Stimulated activated naive CD4-positive, alpha-beta T cell (primary cell): ENCODE data around the gene MTMR8.
"Not testable (repeated sequence)": the region's sequence is repeated elsewhere in the genome, so short reads cannot be mapped to it uniquely, and the experiment has no call there.

Experiments used
- DNase-seq, 6 experiments: peaks; one replicate each; lab custom pipeline; 2025; lab: John Stamatoyannopoulos, UW

Gene MTMR8

DNA sequence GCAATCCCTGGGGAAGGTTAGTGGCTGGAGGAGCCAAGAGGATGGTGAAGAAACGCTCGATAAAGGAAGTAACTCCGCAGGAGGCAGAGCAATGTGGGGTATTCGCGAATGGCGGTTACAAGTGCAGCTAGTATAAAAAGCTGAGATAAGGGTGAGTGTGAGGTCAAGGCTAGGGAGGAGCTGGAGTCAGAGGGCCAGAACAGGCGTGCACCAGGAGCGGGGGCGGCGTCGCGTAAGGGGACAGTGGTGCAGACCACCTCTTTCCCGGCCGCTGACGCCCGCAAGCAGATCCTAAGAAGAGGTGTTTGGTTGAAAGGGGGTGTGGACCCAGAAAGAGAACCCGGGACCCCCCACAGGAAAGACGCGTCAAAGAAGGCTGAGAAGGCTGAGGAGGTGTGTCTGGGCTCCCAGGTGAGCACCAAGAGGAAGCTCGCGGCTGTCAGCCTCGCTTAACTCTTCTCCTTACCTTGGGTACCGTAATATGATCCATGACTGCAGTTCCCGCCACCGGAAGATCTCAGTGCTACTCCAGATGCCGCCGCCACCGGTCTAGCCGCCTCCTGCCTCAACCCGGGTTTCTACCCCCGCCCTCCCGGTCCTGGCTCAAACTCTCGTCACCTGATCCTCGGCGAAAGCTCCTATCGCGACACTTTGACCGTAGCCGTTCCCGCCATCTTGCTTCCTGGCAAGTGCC is at the start of gene MTMR8:
TSS of gene MTMR8 (minus strand) at position 579 of the 694 bp plus-strand sequence. CDS start at position 490, 89 bp downstream.
- peak; percentile 70 to 79 (median 72) for DNase-seq

DNA sequence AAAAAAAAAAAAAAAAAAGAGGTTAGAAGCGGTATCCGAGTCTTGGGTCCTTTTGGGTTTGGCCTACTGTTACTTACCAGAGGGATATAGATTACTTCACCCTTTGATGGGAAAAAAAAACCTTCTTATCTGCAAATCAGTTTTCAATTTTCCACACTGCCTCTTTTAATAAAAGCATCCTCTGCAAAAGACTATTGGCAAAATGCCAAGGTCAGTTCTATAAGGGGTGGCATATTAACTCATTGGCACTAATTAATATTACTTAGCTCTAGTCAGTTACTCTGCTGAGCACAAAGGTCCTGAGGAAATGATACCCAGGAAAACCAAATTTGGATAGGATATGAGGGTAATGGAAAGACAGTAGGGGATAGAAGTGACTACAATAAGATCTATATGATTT is 44.3 kb upstream of the MTMR8 start:
- no peak for DNase-seq

DNA sequence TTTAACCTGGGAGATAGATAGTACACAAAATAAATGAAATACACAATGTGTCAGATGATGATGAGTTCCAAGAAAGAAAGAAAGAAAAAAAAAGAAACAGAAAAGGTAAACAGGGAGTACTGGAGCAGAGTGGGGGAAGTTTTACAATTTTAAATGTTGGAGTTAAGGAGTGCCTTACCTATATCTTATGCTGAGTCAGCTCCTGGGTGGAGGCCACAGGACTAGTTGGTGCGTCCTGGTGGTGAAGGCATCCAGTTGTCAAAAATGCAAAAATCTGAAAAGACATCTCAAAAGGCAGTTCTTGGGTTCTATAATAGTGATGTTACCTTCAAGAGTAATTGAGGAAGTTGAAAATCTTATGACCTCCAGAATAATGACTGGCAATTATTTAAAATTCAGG is 42.4 kb upstream of the MTMR8 start:
- DNase-seq: no peak

DNA sequence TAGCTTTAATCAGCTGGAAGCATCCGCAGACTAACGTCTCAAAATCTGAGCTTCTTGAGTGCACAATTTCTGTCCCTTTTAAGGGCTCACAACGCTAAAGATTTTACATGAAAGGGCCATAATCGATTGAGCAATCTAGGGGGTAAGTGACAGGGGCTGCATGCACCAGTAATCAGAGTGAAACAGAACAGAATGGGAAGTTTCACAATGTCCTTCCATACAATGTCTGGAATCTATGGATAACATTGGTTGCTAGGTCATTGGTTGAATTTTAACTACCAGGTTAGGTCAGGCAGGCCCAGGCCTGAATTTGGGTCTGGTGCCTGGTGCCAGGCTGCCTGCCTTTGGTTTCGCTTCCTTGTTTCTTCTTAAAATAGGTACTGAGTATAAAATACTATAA is 42.0 kb upstream of the MTMR8 start:
- DNase-seq: no peak

DNA sequence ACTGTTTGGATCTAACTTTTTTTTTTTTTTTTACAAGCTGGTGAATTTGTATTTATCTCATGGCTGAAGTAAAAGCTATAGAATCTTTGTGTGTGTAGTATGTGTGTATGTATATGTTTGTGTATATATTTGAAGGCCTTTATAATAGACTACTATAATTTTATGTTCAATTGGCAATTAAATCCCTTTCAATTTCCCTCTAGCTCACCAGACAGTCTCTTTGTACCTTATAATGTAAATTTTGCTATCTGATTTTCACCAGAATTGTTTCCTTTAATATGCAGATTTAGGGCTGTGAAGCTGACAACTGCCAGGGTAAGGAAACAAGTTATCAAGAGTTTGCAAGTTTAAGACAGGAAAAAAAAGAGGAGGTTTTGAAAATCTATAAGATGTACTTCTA is 33.1 kb upstream of the MTMR8 start:
- DNase-seq: no peak

DNA sequence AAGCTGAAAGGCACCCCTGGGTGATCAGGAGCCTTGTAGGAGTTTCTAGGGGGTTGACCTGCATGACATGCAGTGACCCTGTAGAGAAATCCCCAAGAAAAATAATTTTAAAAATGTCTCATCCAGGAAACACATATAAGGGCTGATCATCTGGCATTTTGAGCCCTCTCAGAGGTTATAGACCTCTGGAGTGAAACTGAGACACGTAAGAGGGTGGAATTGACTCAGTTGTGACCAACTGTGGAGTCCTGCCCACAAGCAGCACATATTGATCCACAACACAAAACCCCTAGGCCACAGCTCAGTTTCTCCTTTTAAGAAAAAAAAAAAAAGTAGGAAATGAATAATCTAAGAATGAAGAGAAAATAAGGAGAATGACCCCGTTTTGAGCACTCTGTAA is 32.5 kb upstream of the MTMR8 start:
- no peak for DNase-seq

DNA sequence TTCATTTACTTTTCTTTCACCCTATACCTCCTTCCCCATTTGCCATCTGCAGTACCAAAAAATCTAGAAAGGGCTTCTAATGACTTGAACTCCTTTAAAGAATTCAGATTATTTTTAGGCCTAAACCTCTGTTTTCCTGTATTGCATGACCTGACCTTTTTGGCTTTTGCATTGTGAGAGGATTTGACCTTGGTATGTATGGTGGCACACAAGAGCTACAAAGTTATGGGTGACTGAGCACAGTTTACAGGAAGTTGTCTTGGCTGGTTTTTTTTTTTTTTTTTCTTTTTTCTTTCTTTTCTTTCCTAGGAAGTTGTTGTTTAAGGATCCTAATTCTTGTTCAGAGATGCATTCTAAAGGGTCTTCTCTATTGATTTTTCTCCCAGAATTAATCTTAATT is 32.0 kb upstream of the MTMR8 start:
- no peak for DNase-seq

DNA sequence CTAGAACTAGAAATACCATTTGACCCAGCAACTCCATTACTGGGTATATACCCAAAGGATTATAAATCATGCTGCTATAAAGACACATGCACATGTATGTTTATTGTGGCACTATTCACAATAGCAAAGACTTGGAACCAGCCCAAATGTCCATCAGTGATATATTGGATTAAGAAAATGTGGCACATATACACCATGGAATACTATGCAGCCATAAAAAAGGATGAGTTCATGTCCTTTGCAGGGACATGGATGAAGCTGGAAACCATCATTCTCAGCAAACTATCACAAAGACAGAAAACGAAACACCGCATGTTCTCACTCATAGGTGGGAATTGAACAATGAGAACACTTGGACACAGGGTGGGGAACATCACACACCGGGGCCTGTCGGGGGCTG is 14.5 kb upstream of the MTMR8 start:
- not testable (repeated sequence) for DNase-seq

DNA sequence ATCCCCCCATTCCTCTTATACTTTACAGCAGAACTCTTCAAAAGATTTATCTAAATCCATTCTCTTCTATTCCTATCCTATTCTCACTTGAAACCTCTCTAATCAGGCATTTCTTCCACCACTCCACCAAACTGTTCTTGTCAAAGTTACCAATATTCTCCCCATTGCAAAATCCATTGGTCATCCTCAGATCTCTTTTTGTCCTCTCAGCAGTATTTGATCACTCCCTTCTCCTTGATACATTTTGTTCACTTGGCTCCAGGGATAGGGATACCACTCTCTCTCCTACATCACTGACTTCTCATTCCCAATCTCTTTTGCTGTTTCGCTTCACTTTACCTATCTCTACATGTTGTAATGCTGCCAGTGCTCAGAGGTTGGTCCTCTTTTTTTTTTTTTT is 2.8 kb upstream of the MTMR8 start:
- DNase-seq: no peak

DNA sequence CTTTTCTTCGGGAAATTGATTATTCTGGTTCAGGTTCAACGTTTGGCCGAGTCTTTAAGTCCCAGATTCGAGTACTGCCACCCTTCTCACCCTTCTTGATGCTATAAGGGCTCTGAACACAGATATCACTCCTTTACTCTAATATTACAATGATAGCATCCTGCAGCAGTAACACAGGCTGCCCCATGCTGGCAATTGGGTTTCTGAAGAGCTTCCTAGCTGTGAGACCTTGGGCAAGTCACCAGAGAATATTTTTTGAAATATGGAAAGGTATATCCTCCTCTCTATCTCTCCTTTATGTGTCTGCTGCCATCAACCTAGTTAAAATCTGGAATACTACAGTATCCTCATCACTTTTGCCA is 297 bp upstream of the MTMR8 start:
- DNase-seq: no peak

DNA sequence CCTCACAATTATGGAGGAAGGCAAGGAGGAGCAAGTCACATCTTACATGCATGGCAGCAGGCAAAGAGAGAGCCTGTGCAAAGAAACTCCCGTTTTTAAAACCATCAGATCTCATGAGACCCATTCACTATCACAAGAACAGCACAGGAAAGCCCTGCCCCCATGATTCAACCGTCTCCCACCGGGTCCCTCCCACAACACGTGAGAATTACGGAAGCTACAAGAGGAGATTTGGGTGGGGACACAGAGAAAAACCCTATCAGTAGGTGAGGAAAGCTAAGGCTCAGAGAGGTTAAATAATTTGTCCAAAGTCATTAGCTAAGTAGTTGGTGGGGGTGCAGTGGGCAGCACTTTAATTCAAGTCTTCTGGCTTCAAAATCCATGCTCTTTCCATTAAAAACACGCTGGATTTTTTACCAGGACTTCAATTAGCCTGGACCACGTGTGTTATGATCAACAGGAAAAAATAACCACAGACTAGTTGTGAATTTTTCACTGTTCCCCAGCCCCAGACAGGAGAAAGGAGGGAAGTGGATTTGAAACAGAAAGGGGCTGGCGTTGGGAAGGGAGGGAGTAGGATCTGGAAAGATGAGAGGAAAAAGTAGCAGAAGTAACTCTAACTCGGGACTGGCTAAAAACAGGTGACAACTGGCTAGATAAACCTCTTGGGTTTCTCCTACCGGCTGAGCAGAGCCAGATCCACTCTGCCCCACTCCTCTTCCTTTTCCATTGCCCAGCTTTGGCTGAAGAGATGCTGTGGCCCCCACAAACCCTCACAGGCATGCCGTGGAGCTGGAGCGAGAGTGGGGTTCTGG is 986 bp downstream of the MTMR8 start:
- DNase-seq: no peak

DNA sequence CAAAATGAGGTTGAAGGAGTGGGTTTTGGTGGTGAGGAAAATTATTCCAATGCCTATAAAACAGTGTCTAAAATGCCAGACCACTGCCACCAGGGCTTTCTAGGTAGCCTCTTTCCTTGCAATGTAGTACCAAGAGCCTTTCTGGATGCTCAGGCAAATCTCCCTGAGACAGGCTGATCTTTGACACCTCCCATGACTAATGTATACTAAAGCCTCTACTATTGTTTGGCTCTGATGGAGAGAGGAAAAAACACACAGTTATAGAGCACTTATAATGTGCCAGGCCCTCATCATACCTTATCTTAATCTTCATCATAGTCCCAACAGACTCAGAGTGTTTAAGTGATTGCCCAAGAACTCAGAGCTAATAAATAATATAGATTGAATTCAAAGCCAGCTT is 5.8 kb downstream of the MTMR8 start:
- no peak for DNase-seq

DNA sequence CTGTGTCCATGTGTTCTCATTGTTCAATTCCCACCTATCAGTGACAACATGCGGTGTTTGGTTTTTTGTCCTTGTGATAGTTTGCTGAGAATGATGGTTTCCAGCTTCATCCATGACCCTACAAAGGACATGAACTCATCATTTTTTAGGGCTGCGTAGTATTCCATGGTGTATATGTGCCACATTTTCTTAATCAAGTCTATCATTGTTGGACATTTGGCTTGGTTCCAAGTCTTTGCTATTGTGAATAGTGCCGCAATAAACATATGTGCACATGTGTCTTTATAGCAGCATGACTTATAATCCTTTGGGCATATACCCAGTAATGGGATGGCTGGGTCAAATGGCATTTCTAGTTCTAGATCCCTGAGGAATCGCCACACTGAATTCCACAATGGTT is 14.5 kb downstream of the MTMR8 start:
- DNase-seq: not testable (repeated sequence)

DNA sequence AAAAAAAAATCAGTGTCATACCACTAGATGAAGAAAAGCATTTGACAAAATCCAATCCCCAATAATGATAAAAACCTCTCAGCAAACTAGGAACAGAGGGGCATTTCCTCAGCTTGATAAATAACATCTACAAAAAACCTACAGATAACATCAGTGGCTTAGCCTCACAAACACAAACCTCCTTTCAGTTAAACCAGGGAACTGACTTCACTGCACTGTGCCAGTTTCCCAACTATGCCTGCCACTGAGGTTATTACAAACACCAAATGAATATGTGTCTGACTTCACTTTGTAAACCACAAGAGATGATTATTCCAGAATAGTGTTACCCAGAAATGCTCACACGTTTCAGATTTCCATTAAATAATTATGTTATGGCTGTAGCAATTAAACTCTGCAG is 15.3 kb downstream of the MTMR8 start:
- no peak for DNase-seq

DNA sequence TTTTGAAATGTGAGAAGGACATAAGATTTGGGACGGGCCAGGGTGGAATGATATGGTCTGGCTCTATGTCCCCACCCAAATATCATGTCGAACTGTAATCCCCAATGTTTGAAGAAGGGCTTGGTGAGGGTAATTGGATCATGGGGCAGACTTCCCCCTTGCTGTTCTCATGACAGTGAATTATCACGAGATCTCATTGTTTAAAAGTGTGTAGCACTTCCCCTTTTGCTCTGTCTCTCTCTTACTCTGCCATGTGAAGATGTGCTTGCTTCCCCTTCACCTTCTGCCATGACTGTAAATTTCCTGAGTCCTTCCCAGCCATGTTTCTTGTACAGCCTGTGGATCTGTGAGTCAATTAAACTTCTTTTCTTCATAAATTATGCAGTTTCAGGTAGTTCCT is 17.5 kb downstream of the MTMR8 start:
- no peak for DNase-seq

DNA sequence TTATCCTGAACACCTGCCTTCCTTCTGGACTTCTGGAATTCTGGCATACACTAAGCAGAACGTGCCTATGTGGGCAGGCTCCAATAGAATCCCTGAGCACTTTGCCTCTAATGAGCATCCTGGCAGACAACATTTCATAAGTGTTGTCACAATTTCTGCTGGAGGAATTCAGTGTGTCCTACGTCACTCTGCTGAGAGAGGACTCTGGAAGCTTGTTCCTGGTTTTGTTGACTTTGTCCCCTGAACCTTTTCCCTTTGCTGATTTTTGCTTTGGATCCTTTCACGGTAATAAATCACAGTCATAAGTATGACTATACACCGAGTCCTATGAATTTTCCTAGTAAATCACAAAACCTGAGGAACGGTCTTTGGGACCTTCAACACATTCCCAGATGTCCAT is 43.2 kb downstream of the MTMR8 start:
- no peak for DNase-seq

DNA sequence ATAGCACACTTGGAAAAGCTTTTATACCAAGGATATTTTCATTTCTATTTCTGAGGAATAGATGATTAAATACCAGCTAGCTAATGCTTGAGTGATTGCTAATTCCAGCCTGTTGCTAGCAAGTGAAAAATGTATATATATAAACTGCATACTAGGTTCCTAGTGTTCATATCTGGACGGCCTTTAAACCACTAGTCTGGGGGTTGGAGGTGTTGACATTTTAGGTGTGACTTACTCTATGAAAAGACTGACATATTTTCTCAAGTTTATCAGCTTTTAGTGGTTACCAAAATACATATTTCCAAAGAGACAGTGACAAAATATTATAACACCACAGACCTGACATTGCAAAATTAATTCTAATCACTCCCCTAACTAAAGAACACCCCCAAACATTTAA is 44.7 kb downstream of the MTMR8 start:
- DNase-seq: no peak

DNA sequence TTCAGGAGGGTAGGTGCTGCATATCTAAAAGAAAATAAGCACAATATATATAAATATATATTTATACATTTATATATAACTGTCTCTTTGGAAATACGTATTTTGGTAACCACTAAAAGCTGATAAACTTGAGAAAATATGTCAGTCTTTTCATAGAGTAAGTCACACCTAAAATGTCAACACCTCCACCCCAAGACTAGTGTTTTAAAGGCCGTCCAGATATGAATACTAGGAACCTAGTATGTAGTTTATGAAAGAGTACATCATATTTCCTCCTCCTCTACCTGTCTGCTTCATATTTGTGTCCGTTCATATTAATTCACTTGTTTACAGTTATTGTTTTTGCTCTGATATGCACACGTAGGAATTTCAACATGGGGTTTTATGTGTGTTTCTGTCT is 45.2 kb downstream of the MTMR8 start:
- no peak for DNase-seq

DNA sequence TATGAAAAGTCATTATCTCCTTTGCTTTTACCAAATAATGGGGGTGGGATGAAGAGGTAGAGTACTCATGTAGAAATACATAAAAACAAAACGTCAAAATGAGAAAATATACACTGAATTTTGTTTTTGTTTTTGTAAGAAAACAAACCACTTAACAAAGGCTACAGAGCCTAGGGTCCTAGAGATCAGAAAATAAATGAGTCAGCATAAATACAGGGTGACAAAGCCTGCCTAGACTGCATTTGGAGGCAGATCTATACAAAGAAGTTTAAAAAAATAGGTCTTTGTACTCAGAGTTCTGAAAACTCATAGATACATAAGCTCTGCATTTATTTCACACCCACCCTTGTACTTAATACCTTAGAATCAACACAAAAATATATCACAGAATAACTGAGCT is 52.4 kb downstream of the MTMR8 start:
- no peak for DNase-seq

DNA sequence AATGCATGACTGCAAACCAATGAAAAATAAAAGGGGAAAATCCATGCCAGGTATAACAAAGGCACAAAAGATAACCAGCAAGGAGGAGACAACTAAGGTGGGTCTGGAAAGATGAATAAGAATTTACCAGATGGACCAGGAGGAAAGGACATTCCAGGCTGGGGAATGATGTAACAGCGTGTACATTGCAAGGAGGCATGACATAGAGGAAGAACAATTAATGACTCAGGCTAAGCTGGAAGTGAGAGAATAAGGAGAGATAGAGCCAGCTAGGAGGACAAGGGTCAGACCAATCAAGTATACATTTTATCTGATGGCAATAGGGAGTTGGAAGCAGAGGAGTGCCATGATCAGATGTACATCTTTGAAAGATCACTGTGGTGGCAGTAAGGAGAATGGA is 57.0 kb downstream of the MTMR8 start:
- no peak for DNase-seq

DNA sequence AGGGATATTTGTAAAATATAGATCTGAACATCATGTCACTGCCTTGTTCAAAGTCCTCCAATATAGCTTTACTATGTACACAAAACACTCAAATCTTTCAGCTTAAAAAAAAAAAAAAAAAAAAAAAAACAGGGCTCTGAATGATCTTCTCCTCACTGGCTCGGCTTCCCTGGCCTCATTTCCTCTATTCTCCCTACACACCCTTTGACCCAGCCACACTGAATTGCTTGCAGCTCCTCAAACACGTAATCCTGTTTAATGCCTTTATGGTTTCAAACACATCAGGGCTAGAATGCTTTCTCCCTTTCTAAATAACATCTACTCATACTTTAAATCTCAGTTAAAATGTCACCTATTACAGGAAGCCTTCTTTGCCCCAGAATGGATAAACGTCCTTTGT is 60.8 kb downstream of the MTMR8 start:
- DNase-seq: no peak

DNA sequence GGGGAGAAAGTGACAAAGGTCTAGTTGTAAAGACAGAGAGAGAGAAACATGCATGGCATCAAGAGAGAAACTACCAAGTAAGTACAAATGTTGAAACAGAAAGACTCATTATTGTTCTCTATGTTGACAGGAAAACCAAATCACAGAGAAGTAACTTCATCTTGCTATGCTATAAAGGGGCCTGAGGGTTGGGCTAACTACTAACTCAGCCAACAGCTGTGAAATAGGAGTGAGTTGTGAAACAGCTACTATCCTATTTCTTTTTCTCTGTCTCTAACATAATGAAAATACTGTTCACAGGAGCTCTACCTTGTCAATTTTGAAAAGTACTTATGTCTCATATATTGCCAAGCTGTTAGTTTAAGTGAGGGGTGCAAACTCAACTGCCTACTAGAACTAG is 65.0 kb downstream of the MTMR8 start:
- DNase-seq: no peak

DNA sequence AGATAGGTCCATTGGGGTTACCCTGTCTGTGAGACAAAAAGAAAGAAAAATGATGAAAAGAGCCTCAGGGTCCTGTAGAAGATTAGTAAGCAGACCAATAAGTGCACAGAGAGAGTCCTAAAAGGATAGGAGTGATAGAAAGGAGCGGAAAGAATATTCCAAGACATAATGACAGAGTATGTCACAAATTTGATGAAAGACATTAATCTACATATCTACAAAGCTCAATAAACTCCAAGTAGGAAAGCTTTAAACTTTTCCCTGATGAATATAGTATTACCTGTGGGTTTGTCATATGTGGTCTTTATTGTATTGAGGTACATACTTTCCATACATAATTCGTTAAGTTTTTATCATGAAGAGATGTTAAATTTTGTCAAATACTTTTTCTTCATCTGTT is 73.7 kb downstream of the MTMR8 start:
- no peak for DNase-seq

DNA sequence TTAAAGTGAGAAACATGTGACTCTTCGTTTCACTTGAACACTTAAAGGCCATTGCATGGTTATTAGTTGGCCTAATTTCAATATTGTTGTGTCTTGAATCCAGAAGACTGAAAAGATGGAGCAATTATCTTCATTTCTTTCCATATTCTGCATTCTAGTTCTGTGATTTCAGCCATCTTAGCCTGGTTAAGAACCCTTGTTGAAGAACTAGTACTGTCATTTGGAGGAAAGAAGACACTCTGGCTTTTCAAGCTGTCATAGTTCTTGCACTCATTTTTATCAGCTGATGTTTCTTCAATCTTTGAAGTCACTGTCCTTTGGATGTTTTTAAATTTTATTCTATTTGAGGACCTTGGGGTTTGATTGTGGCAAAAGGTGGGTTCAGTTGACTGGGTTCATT is 81.6 kb downstream of the MTMR8 start:
- no peak for DNase-seq
